ENCODE results near the gene DHRS12. TPM values are rescaled to one million over a fixed set of nuclear protein-coding genes. Genes with fewer than 3 reads are reported as not detected.
A peak's percentile ranks its signal among the peaks of the same experiment; 100 is the strongest.

The DHRS12 gene
- total RNA-seq, 1 experiment from 2014 or later = 6.8 TPM

- no peaks in the 10 kb centered on the region for H3K4me1 Mint-ChIP-seq (ENCODE audit: insufficient read depth, unreplicated experiment)
- H3K4me3 Mint-ChIP-seq (ENCODE audit: unreplicated experiment) = no peak overlapping the region
- intact Hi-C loops (cut with micrococcal nuclease) = no loop called here
- TSS peak; percentile 11 for BruUV-seq (replicated peaks)
- POLR2A ChIA-PET = interaction anchor here (0.6 to 0.9 kb wide), 3 partner anchors 9 to 40 kb away, joined by 3 to 4 read pairs (median 3); no protein-coding TSS in a partner anchor
- H3K27me3 Mint-ChIP-seq (ENCODE audit: insufficient read depth, unreplicated experiment) = no peaks in the 10 kb centered on the region
- no peaks in the 10 kb centered on the region for H3K9me3 Mint-ChIP-seq (ENCODE audit: unreplicated experiment)
- no peak for DNase-seq (ENCODE audit: unreplicated experiment)
- H3K27ac Mint-ChIP-seq (ENCODE audit: low read depth, unreplicated experiment) = peak overlapping the region; percentile 39
- peaks cover 58% of the 10 kb centered on the region for H3K36me3 Mint-ChIP-seq (ENCODE audit: insufficient read depth, unreplicated experiment)
- TF ChIP-seq, protein P1, sequence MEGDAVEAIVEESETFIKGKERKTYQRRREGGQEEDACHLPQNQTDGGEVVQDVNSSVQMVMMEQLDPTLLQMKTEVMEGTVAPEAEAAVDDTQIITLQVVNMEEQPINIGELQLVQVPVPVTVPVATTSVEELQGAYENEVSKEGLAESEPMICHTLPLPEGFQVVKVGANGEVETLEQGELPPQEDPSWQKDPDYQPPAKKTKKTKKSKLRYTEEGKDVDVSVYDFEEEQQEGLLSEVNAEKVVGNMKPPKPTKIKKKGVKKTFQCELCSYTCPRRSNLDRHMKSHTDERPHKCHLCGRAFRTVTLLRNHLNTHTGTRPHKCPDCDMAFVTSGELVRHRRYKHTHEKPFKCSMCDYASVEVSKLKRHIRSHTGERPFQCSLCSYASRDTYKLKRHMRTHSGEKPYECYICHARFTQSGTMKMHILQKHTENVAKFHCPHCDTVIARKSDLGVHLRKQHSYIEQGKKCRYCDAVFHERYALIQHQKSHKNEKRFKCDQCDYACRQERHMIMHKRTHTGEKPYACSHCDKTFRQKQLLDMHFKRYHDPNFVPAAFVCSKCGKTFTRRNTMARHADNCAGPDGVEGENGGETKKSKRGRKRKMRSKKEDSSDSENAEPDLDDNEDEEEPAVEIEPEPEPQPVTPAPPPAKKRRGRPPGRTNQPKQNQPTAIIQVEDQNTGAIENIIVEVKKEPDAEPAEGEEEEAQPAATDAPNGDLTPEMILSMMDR (IDR thresholded peaks at IDR 0.05; ENCODE audit: unreplicated experiment) = no peak
- CTCF ChIA-PET = interaction anchor here (0.6 to 1.0 kb wide), 3 partner anchors 97 to 1280 kb away, joined by 3 to 4 read pairs (median 3); no protein-coding TSS in a partner anchor
Measured at GRCh38 chr13:51739027-51739764, 64.8 kb downstream of the DHRS12 start.

DNA sequence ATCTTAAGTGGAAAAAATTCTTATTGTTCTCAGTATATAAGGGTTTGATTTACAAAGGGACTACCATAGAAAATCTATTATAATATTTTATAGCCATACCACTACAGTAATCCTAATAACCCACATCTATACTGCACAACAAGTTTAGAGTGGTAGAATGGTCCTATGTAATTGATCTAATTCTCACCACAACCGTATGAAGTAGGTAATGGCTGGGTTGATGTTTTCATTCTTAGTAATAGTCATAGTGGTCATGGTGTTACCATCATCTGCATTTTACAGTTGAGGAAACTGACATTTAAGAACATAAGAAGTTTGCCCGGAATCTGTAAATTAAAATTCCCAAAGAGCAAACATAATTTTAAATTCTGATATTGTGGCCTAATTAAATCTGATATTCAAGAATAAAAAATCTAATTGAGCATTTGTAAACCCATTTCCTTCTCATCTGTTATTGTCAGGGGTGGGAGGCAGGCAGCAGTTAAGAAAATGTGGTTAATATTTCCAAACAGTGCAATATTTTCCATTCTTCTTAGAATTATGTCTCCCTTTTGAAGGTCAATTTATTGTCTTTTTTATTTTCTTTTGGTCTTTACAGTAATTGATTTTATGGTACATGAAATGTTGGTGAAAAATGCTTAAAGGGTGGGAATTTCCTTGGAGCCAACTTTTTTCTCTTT, 65.6 kb downstream of the DHRS12 start:
- Mint-ChIP-seq H3K27ac (ENCODE audit: low read depth, unreplicated experiment) (peak overlapping the region; percentile 39), H3K9me3 (ENCODE audit: unreplicated experiment) (no peaks in the 10 kb centered on the region), H3K27me3 (ENCODE audit: insufficient read depth, unreplicated experiment) (no peaks in the 10 kb centered on the region), H3K4me3 (ENCODE audit: unreplicated experiment) (no peak overlapping the region), H3K4me1 (ENCODE audit: insufficient read depth, unreplicated experiment) (peaks cover 7% of the 10 kb centered on the region), H3K36me3 (ENCODE audit: insufficient read depth, unreplicated experiment) (peaks cover 58% of the 10 kb centered on the region)
- ChIA-PET POLR2A (interaction anchor here (0.6 to 0.9 kb wide), 3 partner anchors 8 to 320 kb away, joined by 3 read pairs; no protein-coding TSS in a partner anchor), CTCF (interaction anchor here (0.6 kb wide), 1 partner anchor 1279 kb away, joined by 4 read pairs; no protein-coding TSS in a partner anchor)
- no TSS peak for BruUV-seq (replicated peaks)
- TF ChIP-seq, protein P1 (IDR thresholded peaks at IDR 0.05; ENCODE audit: unreplicated experiment) = no peak
- intact Hi-C loops (cut with micrococcal nuclease) = no loop called here
- no peak for DNase-seq (ENCODE audit: unreplicated experiment)

DNA sequence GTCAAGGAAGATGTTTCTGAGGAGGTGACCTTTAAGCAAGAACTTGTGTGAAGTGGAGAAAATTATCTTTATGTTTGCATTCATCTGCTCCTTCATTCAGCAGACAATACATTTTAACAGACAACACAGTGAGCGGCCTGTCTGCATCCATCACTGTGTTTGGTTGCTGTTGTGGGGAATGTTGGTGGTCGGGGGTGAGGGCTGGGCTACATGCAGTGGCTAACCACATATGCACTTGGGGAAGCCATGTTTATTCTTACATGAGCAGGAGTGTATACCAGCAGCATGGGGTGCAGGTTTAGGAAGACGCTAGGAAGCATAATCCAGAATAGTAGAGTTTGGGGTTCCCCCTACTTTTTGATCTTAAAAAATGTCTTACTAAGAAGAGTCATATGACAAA, 66.4 kb downstream of the DHRS12 start:
- DNase-seq (ENCODE audit: unreplicated experiment) = no peak
- H3K36me3 Mint-ChIP-seq (ENCODE audit: insufficient read depth, unreplicated experiment) = peaks cover 58% of the 10 kb centered on the region
- ChIA-PET CTCF (interaction anchor here (0.6 kb wide), 2 partner anchors 29 to 317 kb away, joined by 3 read pairs; no protein-coding TSS in a partner anchor), POLR2A (interaction anchor here (0.7 to 0.9 kb wide), 2 partner anchors 181 to 320 kb away, joined by 3 read pairs; no protein-coding TSS in a partner anchor)
- TF ChIP-seq, protein P1 (IDR thresholded peaks at IDR 0.05; ENCODE audit: unreplicated experiment) = no peak
- H3K4me1 Mint-ChIP-seq (ENCODE audit: insufficient read depth, unreplicated experiment) = peaks cover 10% of the 10 kb centered on the region
- H3K4me3 Mint-ChIP-seq (ENCODE audit: unreplicated experiment) = no peak overlapping the region
- intact Hi-C loops (cut with micrococcal nuclease) = no loop called here
- H3K27ac Mint-ChIP-seq (ENCODE audit: low read depth, unreplicated experiment) = no peak overlapping the region
- H3K9me3 Mint-ChIP-seq (ENCODE audit: unreplicated experiment) = no peaks in the 10 kb centered on the region
- H3K27me3 Mint-ChIP-seq (ENCODE audit: insufficient read depth, unreplicated experiment) = no peaks in the 10 kb centered on the region
- BruUV-seq (replicated peaks) = no TSS peak

DNA sequence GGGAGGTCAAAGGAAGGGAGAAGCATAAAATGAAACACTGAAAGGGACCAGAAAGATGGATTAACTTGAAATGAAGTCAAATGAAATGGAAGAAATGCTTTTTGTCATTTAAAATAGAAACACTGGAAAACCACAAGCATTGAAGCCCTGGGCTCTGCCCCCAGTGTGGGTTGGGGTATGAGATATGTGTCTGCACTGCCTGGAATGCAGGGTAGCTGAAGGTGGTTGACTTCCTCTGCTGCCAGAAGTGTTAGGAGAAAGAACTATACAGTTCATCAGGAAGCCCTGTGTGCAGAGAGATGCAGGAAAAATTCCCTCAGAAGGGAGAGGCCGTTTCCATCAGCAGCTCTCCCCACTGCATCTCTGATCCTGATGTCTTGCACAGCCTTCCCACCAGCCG, 69.2 kb downstream of the DHRS12 start:
- Mint-ChIP-seq H3K36me3 (ENCODE audit: insufficient read depth, unreplicated experiment) (peaks cover 36% of the 10 kb centered on the region), H3K4me1 (ENCODE audit: insufficient read depth, unreplicated experiment) (peaks cover 10% of the 10 kb centered on the region), H3K9me3 (ENCODE audit: unreplicated experiment) (no peaks in the 10 kb centered on the region), H3K27ac (ENCODE audit: low read depth, unreplicated experiment) (no peak overlapping the region), H3K4me3 (ENCODE audit: unreplicated experiment) (no peak overlapping the region), H3K27me3 (ENCODE audit: insufficient read depth, unreplicated experiment) (no peaks in the 10 kb centered on the region)
- DNase-seq (ENCODE audit: unreplicated experiment) = no peak
- BruUV-seq (replicated peaks) = no TSS peak
- CTCF ChIA-PET = interaction anchor here (0.6 kb wide), 1 partner anchor 302 kb away, joined by 4 read pairs; no protein-coding TSS in a partner anchor
- TF ChIP-seq, protein P1 (IDR thresholded peaks at IDR 0.05; ENCODE audit: unreplicated experiment) = no peak
- intact Hi-C loops (cut with micrococcal nuclease) = loop anchor here (5.0 kb wide), 3 partner anchors 107 to 297 kb away; partner anchors contain the start of gene INTS6
- POLR2A ChIA-PET = no interaction called here

Data from MCF 10A (cell line).